Activated naive CD4-positive, alpha-beta T cell treated with anti-CD3 and anti-CD28 coated beads, Interleukin-2, amount 10 ng/mL, durations not matched to agents 7 days and 5 days (primary cell): ENCODE results near the gene SNRNP40.
"Not testable (repeated sequence)": the region's sequence is repeated elsewhere in the genome, so short reads cannot be mapped to it uniquely, and the experiment has no call there.

Experiments
- CTCF ChIA-PET: fragments of 350-600 bp; sonication (Branson Sonifier 250); formaldehyde crosslinking; loops from one replicate; lab custom pipeline; 2021; ENCODE audit warnings: antibody characterized with exemption; lab: Charles Lee
- DNase-seq: peaks from one replicate; pipeline ENCODE4 v3.0.0-alpha.2; 2020
- H3K27ac Mint-ChIP-seq: one replicate; pipeline ENCODE4 v1.8.0; 2021; ENCODE audit warnings: mild to moderate bottlenecking, moderate library complexity, mixed read lengths
- H3K27me3 Mint-ChIP-seq: one replicate; pipeline ENCODE4 v1.8.0; 2021; ENCODE audit warnings: mild to moderate bottlenecking, mixed read lengths
- H3K36me3 Mint-ChIP-seq: one replicate; pipeline ENCODE4 v1.8.0; 2021; ENCODE audit warnings: mixed read lengths
- H3K4me1 Mint-ChIP-seq: one replicate; pipeline ENCODE4 v1.8.0; 2021; ENCODE audit warnings: mixed read lengths
- H3K4me3 Mint-ChIP-seq: one replicate; pipeline ENCODE4 v1.8.0; 2021; ENCODE audit warnings: mild to moderate bottlenecking, moderate library complexity, mixed read lengths
- H3K9me3 Mint-ChIP-seq: one replicate; pipeline ENCODE4 v1.8.0; 2021; ENCODE audit warnings: mixed read lengths

Gene SNRNP40

GRCh38 chr1:31302709-31303441, 6.3 kb upstream of the SNRNP40 start:
- peaks cover 16% of the 10 kb centered on the region for H3K4me1 Mint-ChIP-seq
- H3K9me3 Mint-ChIP-seq: no peaks in the 10 kb centered on the region
- DNase-seq: no peak
- H3K4me3 Mint-ChIP-seq: no peak overlapping the region
- no peak overlapping the region for H3K27ac Mint-ChIP-seq
- CTCF ChIA-PET: no interaction called here
- H3K27me3 Mint-ChIP-seq: no peaks in the 10 kb centered on the region
- H3K36me3 Mint-ChIP-seq: peaks cover 8% of the 10 kb centered on the region

GRCh38 chr1:31300193-31300592, 3.6 kb upstream of the SNRNP40 start:
- Mint-ChIP-seq H3K4me1 (peaks cover 22% of the 10 kb centered on the region), H3K36me3 (peaks cover 10% of the 10 kb centered on the region), H3K27me3 (no peaks in the 10 kb centered on the region), H3K27ac (no peak overlapping the region), H3K4me3 (no peak overlapping the region), H3K9me3 (no peaks in the 10 kb centered on the region)
- CTCF ChIA-PET: no interaction called here
- DNase-seq: no peak

GRCh38 chr1:31299365-31299764, 2.8 kb upstream of the SNRNP40 start:
- DNase-seq: no peak
- Mint-ChIP-seq H3K4me3 (no peak overlapping the region), H3K27me3 (no peaks in the 10 kb centered on the region), H3K4me1 (peaks cover 27% of the 10 kb centered on the region), H3K36me3 (peaks cover 15% of the 10 kb centered on the region), H3K9me3 (no peaks in the 10 kb centered on the region), H3K27ac (no peak overlapping the region)
- CTCF ChIA-PET: no interaction called here

- H3K4me3 Mint-ChIP-seq: no peak overlapping the region
- peaks cover 26% of the 10 kb centered on the region for H3K36me3 Mint-ChIP-seq
- DNase-seq: no peak
- no peak overlapping the region for H3K27ac Mint-ChIP-seq
- no peaks in the 10 kb centered on the region for H3K9me3 Mint-ChIP-seq
- CTCF ChIA-PET: interaction anchor here (2.0 kb wide), 1 partner anchor 10 kb away, joined by 5 read pairs; no protein-coding TSS in a partner anchor
- H3K27me3 Mint-ChIP-seq: no peaks in the 10 kb centered on the region
- peaks cover 27% of the 10 kb centered on the region for H3K4me1 Mint-ChIP-seq
These were observed 974 bp upstream of the SNRNP40 start for GRCh38 chr1:31297277-31298247.

GRCh38 chr1:31295874-31296485, 608 bp downstream of the SNRNP40 start:
- H3K27ac Mint-ChIP-seq: no peak overlapping the region
- CTCF ChIA-PET: interaction anchor here (2.0 kb wide), 1 partner anchor 12 kb away, joined by 5 read pairs; no protein-coding TSS in a partner anchor
- DNase-seq: no peak

GRCh38 chr1:31289021-31289420, 7.6 kb downstream of the SNRNP40 start:
- peaks cover 44% of the 10 kb centered on the region for H3K36me3 Mint-ChIP-seq
- no peak for DNase-seq
- H3K9me3 Mint-ChIP-seq: no peaks in the 10 kb centered on the region
- H3K4me1 Mint-ChIP-seq: no peaks in the 10 kb centered on the region
- no peak overlapping the region for H3K27ac Mint-ChIP-seq
- CTCF ChIA-PET: interaction anchor here (0.6 kb wide), 1 partner anchor 24 kb away, joined by 3 read pairs; no protein-coding TSS in a partner anchor
- no peaks in the 10 kb centered on the region for H3K27me3 Mint-ChIP-seq
- H3K4me3 Mint-ChIP-seq: no peak overlapping the region

More at GRCh38 chr1:31295874-31296485, 608 bp downstream of the SNRNP40 start:
- H3K4me3 Mint-ChIP-seq: no peak overlapping the region
- H3K9me3 Mint-ChIP-seq: no peaks in the 10 kb centered on the region
- peaks cover 36% of the 10 kb centered on the region for H3K36me3 Mint-ChIP-seq
- peaks cover 27% of the 10 kb centered on the region for H3K4me1 Mint-ChIP-seq
- no peaks in the 10 kb centered on the region for H3K27me3 Mint-ChIP-seq

GRCh38 chr1:31287791-31288190, 8.8 kb downstream of the SNRNP40 start:
- H3K4me1 Mint-ChIP-seq, H3K9me3 Mint-ChIP-seq, H3K27me3 Mint-ChIP-seq, H3K27ac Mint-ChIP-seq, H3K4me3 Mint-ChIP-seq, DNase-seq: not testable (repeated sequence)
- peaks cover 39% of the 10 kb centered on the region for H3K36me3 Mint-ChIP-seq
- CTCF ChIA-PET: interaction anchor here (0.8 kb wide), 1 partner anchor 9 kb away, joined by 3 read pairs; no protein-coding TSS in a partner anchor

GRCh38 chr1:31282426-31282825, 14.2 kb downstream of the SNRNP40 start:
- H3K27me3 Mint-ChIP-seq, H3K4me3 Mint-ChIP-seq, CTCF ChIA-PET, H3K4me1 Mint-ChIP-seq, H3K27ac Mint-ChIP-seq, DNase-seq, H3K9me3 Mint-ChIP-seq: not testable (repeated sequence)
- H3K36me3 Mint-ChIP-seq: peaks cover 39% of the 10 kb centered on the region

GRCh38 chr1:31273619-31274018, 23.0 kb downstream of the SNRNP40 start:
- Mint-ChIP-seq H3K27me3 (no peaks in the 10 kb centered on the region), H3K4me3 (no peak overlapping the region), H3K27ac (no peak overlapping the region), H3K4me1 (no peaks in the 10 kb centered on the region), H3K9me3 (no peaks in the 10 kb centered on the region), H3K36me3 (peaks cover 43% of the 10 kb centered on the region)
- CTCF ChIA-PET: no interaction called here
- DNase-seq: no peak

- H3K36me3 Mint-ChIP-seq: peaks cover 42% of the 10 kb centered on the region
- H3K4me3 Mint-ChIP-seq: no peak overlapping the region
- H3K27ac Mint-ChIP-seq: no peak overlapping the region
- DNase-seq: no peak
- H3K27me3 Mint-ChIP-seq: no peaks in the 10 kb centered on the region
- H3K4me1 Mint-ChIP-seq: no peaks in the 10 kb centered on the region
- CTCF ChIA-PET: interaction anchor here (0.9 kb wide), 1 partner anchor 123 kb away, joined by 4 read pairs; no protein-coding TSS in a partner anchor
- H3K9me3 Mint-ChIP-seq: no peaks in the 10 kb centered on the region
These were observed 24.2 kb downstream of the SNRNP40 start for GRCh38 chr1:31272369-31272768.

GRCh38 chr1:31266547-31266946, 30.0 kb downstream of the SNRNP40 start:
- Mint-ChIP-seq H3K4me3 (no peak overlapping the region), H3K36me3 (peaks cover 52% of the 10 kb centered on the region)

GRCh38 chr1:31264790-31265386, 31.7 kb downstream of the SNRNP40 start:
- DNase-seq: no peak
- H3K36me3 Mint-ChIP-seq: peaks cover 49% of the 10 kb centered on the region
- CTCF ChIA-PET: no interaction called here
- no peak overlapping the region for H3K4me3 Mint-ChIP-seq
- no peaks in the 10 kb centered on the region for H3K4me1 Mint-ChIP-seq
- no peaks in the 10 kb centered on the region for H3K9me3 Mint-ChIP-seq
- H3K27ac Mint-ChIP-seq: no peak overlapping the region
- no peaks in the 10 kb centered on the region for H3K27me3 Mint-ChIP-seq

More at GRCh38 chr1:31266547-31266946, 30.0 kb downstream of the SNRNP40 start:
- H3K27me3 Mint-ChIP-seq: no peaks in the 10 kb centered on the region
- no peak overlapping the region for H3K27ac Mint-ChIP-seq
- no peaks in the 10 kb centered on the region for H3K9me3 Mint-ChIP-seq
- no peak for DNase-seq
- no peaks in the 10 kb centered on the region for H3K4me1 Mint-ChIP-seq
- CTCF ChIA-PET: no interaction called here

- Mint-ChIP-seq H3K9me3 (no peaks in the 10 kb centered on the region), H3K27me3 (no peaks in the 10 kb centered on the region), H3K27ac (no peak overlapping the region), H3K4me1 (no peaks in the 10 kb centered on the region), H3K36me3 (peaks cover 51% of the 10 kb centered on the region), H3K4me3 (no peak overlapping the region)
- CTCF ChIA-PET: no interaction called here
- no peak for DNase-seq
These were observed 33.2 kb downstream of the SNRNP40 start for GRCh38 chr1:31263408-31263807.

GRCh38 chr1:31262393-31262792, 34.2 kb downstream of the SNRNP40 start:
- H3K4me1 Mint-ChIP-seq, CTCF ChIA-PET, DNase-seq, H3K9me3 Mint-ChIP-seq, H3K27ac Mint-ChIP-seq, H3K4me3 Mint-ChIP-seq, H3K27me3 Mint-ChIP-seq: not testable (repeated sequence)
- peaks cover 55% of the 10 kb centered on the region for H3K36me3 Mint-ChIP-seq
